Right lobe of liver (tissue), 6 donors: ENCODE data around the gene HLA-DRB1. TPM values are rescaled to one million over a fixed set of nuclear protein-coding genes. Genes with fewer than 3 reads are reported as not detected.
"Not testable (repeated sequence)": the region's sequence is repeated elsewhere in the genome, so short reads cannot be mapped to it uniquely, and the experiment has no call there.

Experiments
- ATAC-seq, 4 donors: fragments of 200-7000 bp; cut with Tn5 transposase; one replicate each; pipeline ENCODE4 v1.9.1; 2020; ENCODE audit warnings: mild to moderate bottlenecking in 4 of 4, moderate library complexity in 4 of 4
- DNase-seq, 3 donors: peaks; one replicate each; pipeline ENCODE4 v3.0.0-alpha.2; 2020
- H3K27ac ChIP-seq, 3 donors: fragments of 200-600 bp; one replicate each; pipeline ENCODE4 v1.8.0; 2022
- H3K27me3 ChIP-seq, 2 donors: fragments of 200-600 bp; one replicate each; pipeline ENCODE4 v1.8.0; 2022
- H3K36me3 ChIP-seq, 4 donors: fragments of 200-600 bp; sonication (generic) in 1 of 4; one replicate each; pipeline versions ENCODE4 v1.5.1 to v1.8.0; 2017 to 2022; ENCODE audit warnings: control low read depth in 1 of 4
- H3K4me1 ChIP-seq, 4 donors: fragments of 200-600 bp; sonication (generic) in 1 of 4; one replicate each; pipeline versions ENCODE4 v1.5.1 to v1.8.0; 2017 to 2022; ENCODE audit warnings: control low read depth in 1 of 4
- H3K4me3 ChIP-seq, 3 donors: fragments of 200-600 bp; one replicate each; pipeline ENCODE4 v1.8.0; 2022
- H3K9me3 ChIP-seq, 4 donors: fragments of 200-600 bp; sonication (generic) in 1 of 4; one replicate each; pipeline versions ENCODE4 v1.5.1 to v1.8.0; 2017 to 2022; ENCODE audit warnings: control low read depth in 1 of 4
- POLR2A ChIP-seq: fragments of 450-650 bp; IDR thresholded peaks from one replicate; pipeline ENCODE4 v1.6.1; 2017; ENCODE audit warnings: antibody characterized with exemption, mild to moderate bottlenecking
- WGBS: methylation state at CpG from one replicate; pipeline ENCODE4 v1.1.6; 2018; ENCODE audit warnings: low coverage, low lambda C conversion rate; ENCODE audit not compliant: insufficient coverage; ENCODE audit errors: missing lambda C conversion rate; 5-methylcytosine and 5-hydroxymethylcytosine counted together
- intact Hi-C, 2 donors: fragments of 100-400 bp; cut with DNase I; formaldehyde crosslinking; loops; one replicate each; pipeline versions ENCODE4 v1.11.2 to v1.14.1; 2022
- total RNA-seq, 6 experiments: library from RNA; depleted of rRNA in 2 of 6; stranded (reverse); fragments of >200 nt in 2 of 6; fragmentation: NEBNext Ultra II Directional in 3 of 6; extraction: Animal tissue kit (Norgen Biotek cat#: 25700) in 3 of 6; gene quantifications; one replicate each; pipeline versions ENCODE4 v1.1.0 to v1.2.4, GENCODE V29; 2016 to 2023
- TF ChIP-seq, protein P1 (sequence below), 4 donors: fragments of 200-600 bp in 3 of 4; fragments of 450-650 bp in 1 of 4; IDR thresholded peaks; one replicate each; pipeline versions ENCODE4 v1.5.1 to v1.8.0; 2016 to 2022; ENCODE audit warnings: antibody characterized with exemption in 4 of 4, mild to moderate bottlenecking in 2 of 4
- donor health status: DM: no; HTN: yes; CAD: no.
- donor health status: DM: no; HTN: no; CAD: no.
- donor health status: DM: no; HTN: no; CAD: no.
- donor health status: DM: no; HTN: yes; CAD: no.
- donor health status: DM: no; HTN: yes; CAD: no.

Gene HLA-DRB1
- total RNA-seq, 6 experiments from 2014 or later: 8.3 to 52.8 (median 23.6) TPM

DNA sequence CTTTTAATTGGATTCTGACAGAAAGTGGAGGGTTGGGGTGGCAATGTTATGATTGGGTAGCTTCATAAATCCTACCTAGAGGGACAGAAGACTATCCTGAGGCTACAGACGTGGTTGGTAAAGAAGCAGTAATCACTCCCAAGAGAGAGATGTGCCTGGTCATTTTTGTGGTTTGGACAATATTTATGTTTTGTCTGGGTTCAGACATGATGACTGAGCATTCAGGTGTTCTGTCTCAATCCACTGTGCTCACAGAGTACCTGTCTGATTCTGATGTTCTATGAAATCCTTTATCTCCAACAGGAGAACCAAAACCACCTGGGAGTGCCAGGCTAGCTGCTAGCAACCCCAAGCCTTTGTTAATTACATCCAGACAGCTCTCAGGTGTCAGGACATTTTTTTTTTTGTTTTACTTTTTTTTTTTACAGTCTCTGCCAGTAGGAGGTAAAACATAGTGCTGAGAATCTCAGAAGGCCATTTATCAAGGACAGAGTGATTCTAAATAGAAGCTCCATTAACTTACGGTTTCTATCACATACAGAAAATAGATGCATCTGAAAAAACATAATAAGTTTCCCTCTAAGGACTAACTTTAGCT lies 46.0 kb upstream of the HLA-DRB1 start:
- TF ChIP-seq, protein P1, sequence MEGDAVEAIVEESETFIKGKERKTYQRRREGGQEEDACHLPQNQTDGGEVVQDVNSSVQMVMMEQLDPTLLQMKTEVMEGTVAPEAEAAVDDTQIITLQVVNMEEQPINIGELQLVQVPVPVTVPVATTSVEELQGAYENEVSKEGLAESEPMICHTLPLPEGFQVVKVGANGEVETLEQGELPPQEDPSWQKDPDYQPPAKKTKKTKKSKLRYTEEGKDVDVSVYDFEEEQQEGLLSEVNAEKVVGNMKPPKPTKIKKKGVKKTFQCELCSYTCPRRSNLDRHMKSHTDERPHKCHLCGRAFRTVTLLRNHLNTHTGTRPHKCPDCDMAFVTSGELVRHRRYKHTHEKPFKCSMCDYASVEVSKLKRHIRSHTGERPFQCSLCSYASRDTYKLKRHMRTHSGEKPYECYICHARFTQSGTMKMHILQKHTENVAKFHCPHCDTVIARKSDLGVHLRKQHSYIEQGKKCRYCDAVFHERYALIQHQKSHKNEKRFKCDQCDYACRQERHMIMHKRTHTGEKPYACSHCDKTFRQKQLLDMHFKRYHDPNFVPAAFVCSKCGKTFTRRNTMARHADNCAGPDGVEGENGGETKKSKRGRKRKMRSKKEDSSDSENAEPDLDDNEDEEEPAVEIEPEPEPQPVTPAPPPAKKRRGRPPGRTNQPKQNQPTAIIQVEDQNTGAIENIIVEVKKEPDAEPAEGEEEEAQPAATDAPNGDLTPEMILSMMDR (IDR thresholded peaks at IDR 0.05): no peak
- no peak for TF ChIP-seq POLR2A
- no peak for DNase-seq
- Histone ChIP-seq H3K27ac (no peak overlapping the region), H3K9me3 (no peaks in the 10 kb centered on the region), H3K36me3 (no peaks in the 10 kb centered on the region), H3K4me3 (no peak overlapping the region), H3K4me1 (no peaks in the 10 kb centered on the region), H3K27me3 (no peaks in the 10 kb centered on the region)
- no peak for ATAC-seq
- 18% methylated on average over 2 of the region's 2 CpGs for WGBS
- intact Hi-C loops: no loop called here

DNA sequence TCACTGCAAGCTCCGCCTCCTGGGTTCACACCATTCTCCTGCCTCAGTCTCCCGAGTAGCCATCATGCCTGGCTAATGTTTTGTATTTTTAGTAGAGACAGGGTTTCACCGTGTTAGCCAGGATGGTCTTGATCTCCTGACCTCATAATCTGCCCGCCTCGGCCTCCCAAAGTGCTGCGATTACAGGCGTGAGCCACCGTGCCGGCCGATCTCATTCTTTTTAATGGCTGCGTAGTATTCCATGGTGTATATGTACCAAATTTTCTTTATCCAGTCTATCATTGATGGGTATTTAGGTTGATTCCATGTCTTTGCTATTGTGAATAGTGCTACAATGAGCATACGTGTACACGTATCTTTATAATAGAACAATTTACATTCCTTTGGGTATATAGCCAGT lies 40.1 kb upstream of the HLA-DRB1 start:
- intact Hi-C loops, ATAC-seq, H3K9me3 ChIP-seq, DNase-seq, H3K36me3 ChIP-seq, H3K4me1 ChIP-seq, H3K4me3 ChIP-seq, H3K27ac ChIP-seq, H3K27me3 ChIP-seq: not testable (repeated sequence)
- 80% methylated on average over 4 of the region's 13 CpGs for WGBS

DNA sequence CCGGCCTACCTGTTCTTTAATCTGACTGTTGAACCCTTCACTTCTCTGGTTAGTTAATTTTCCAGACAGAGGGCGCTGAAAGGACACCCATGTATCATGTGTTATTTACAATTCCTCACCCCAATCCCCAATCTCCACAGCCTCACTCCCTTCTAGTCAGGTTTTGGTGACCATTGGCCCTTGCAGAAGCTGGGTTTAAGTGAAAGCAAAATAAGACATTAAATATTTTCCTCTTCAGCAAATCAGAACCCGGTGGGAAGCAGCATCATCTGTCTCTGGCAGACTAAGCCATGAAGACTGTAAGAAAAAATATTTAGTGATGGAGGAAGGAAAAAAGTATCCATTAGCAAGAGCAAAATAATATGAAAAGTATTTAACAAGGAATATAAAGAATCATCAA lies 38.2 kb upstream of the HLA-DRB1 start:
- Histone ChIP-seq H3K4me3 (no peak overlapping the region), H3K9me3 (no peaks in the 10 kb centered on the region), H3K27ac (no peak overlapping the region), H3K27me3 (no peaks in the 10 kb centered on the region), H3K4me1 (no peaks in the 10 kb centered on the region), H3K36me3 (no peaks in the 10 kb centered on the region)
- peak in 1 of 3 donors; percentile 23 for DNase-seq
- no peak for TF ChIP-seq POLR2A
- TF ChIP-seq, protein P1 (IDR thresholded peaks at IDR 0.05): no peak
- peak; percentile 49 to 77 (median 67) for ATAC-seq
- intact Hi-C loops: no loop called here
- WGBS: 51% methylated on average over 2 of the region's 3 CpGs

DNA sequence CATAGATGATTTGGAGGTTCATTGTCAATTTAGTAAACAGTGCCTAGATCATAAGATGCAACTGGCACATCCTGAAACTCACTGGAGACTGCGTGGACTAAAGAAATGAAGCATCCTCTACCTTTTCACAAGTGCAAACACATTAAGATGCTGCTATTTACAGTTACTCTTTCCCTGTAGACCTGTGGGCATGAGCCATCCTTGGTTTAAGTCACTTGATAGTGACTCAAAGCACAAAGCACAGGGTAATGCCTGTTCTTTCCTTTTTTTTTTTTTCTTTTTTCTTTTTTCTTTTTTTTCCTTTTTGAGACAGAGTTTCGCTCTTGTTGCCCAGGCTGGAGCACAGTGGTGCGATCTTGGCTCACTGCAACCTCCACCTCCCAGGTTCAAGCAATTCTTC lies 37.6 kb upstream of the HLA-DRB1 start:
- Histone ChIP-seq H3K27ac (no peak overlapping the region), H3K9me3 (no peaks in the 10 kb centered on the region), H3K4me1 (no peaks in the 10 kb centered on the region), H3K36me3 (no peaks in the 10 kb centered on the region), H3K27me3 (no peaks in the 10 kb centered on the region), H3K4me3 (no peak overlapping the region)
- TF ChIP-seq, protein P1 (IDR thresholded peaks at IDR 0.05): no peak
- TF ChIP-seq POLR2A: no peak
- DNase-seq (no peak), ATAC-seq (no peak)
- 0% methylated on average over 1 of the region's 3 CpGs for WGBS
- intact Hi-C loops: no loop called here

DNA sequence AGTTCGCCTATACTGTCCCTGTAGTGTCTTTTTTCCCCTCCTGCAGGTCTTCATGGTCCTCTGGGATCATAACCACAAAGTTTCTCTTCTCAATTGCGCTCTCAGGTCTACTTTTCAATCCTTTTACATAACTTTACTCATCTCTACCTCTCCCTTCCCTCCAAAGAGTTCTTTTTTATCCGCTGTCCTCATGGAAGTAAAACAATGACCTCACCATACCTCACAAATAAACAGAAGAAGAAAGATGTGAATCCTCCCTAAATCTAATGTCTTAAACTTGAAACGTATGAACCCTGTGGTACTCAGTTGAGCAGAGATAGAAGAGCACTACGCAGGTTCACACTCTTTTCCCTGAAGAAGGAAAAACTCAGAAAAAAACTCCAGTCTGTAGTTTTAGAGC lies 35.5 kb upstream of the HLA-DRB1 start:
- no peak for ATAC-seq

More for the DNA sequence above, 35.5 kb upstream of the HLA-DRB1 start:
- no peaks in the 10 kb centered on the region for H3K4me1 ChIP-seq
- WGBS: 19% methylated on average over 5 of the region's 5 CpGs
- no peak overlapping the region for H3K4me3 ChIP-seq
- H3K27ac ChIP-seq: no peak overlapping the region
- no peak for DNase-seq
- TF ChIP-seq POLR2A: no peak
- TF ChIP-seq, protein P1 (IDR thresholded peaks at IDR 0.05): no peak
- no peaks in the 10 kb centered on the region for H3K9me3 ChIP-seq
- intact Hi-C loops: no loop called here
- no peaks in the 10 kb centered on the region for H3K27me3 ChIP-seq
- no peaks in the 10 kb centered on the region for H3K36me3 ChIP-seq
